ENCODE data around the gene CLDN10. TPM values are rescaled to one million over a fixed set of nuclear protein-coding genes. Genes with fewer than 3 reads are reported as not detected.

Gene CLDN10
- total RNA-seq, 1 experiment from 2014 or later, result 10.5 TPM

- no peak for TF ChIP-seq POLR2AphosphoS5 (IDR thresholded peaks at IDR 0.05; ENCODE audit: low read depth, low read length)
- no peak for TF ChIP-seq CTCF (IDR thresholded peaks at IDR 0.05)
- TF ChIP-seq SIN3A (IDR thresholded peaks at IDR 0.05; ENCODE audit: borderline replicate concordance, insufficient read depth, low read depth, low read length), result no peak
- no peak for TF ChIP-seq REST (IDR thresholded peaks at IDR 0.05; ENCODE audit: insufficient read depth in 1 of 2, low read depth in 2 of 2, low read length in 1 of 2)
- TF ChIP-seq TCF7L2 (IDR thresholded peaks at IDR 0.05; ENCODE audit: low read depth, low read length), result no peak
- H3K9me3 ChIP-seq (ENCODE audit: control insufficient read depth, insufficient read depth, low read depth, low read length), result no peaks in the 10 kb centered on the region
- H3K36me3 ChIP-seq (ENCODE audit: control insufficient read depth, insufficient read depth, low read length), result peaks cover 2% of the 10 kb centered on the region; the same call in 1 of the 2 replicates
- no peaks in the 10 kb centered on the region for H3K27me3 ChIP-seq (ENCODE audit: control insufficient read depth, insufficient read depth, low read length)
- ATAC-seq (no peak), DNase-seq (ENCODE audit: low read depth, low spot score) (no peak)
- H3K4me3 ChIP-seq (ENCODE audit: low read depth in 2 of 2, low read length in 2 of 2), result no peak overlapping the region
- H3K27ac ChIP-seq (ENCODE audit: low read length), result no peak overlapping the region
- POLR2A ChIA-PET, result no interaction called here
- CTCF ChIA-PET, result no interaction called here
- BruUV-seq (replicated peaks), result no TSS peak
- no peaks in the 10 kb centered on the region for H3K4me1 ChIP-seq (ENCODE audit: control insufficient read depth, insufficient read depth, low read length)
- in situ Hi-C loops (cut with HindIII; ENCODE audit: low pct_unique_long_range_greater_than_20kb, low sequenced_read_pairs) (no loop called here), intact Hi-C loops (cut with micrococcal nuclease; ENCODE audit: unreplicated experiment) (no loop called here)
These were observed 36.2 kb downstream of the CLDN10 start for GRCh38 chr13:95588721-95589120.

- intact Hi-C loops (cut with micrococcal nuclease; ENCODE audit: unreplicated experiment), result no loop called here
- no peak overlapping the region for H3K27ac ChIP-seq (ENCODE audit: low read length)
- ATAC-seq (no peak), DNase-seq (ENCODE audit: low read depth, low spot score) (no peak)
- H3K9me3 ChIP-seq (ENCODE audit: control insufficient read depth, insufficient read depth, low read depth, low read length), result no peaks in the 10 kb centered on the region
- in situ Hi-C loops (cut with HindIII; ENCODE audit: low pct_unique_long_range_greater_than_20kb, low sequenced_read_pairs), result no loop called here
- no peak overlapping the region for H3K4me3 ChIP-seq (ENCODE audit: low read depth in 2 of 2, low read length in 2 of 2)
- ChIA-PET POLR2A (no interaction called here), CTCF (no interaction called here)
- H3K4me1 ChIP-seq (ENCODE audit: control insufficient read depth, insufficient read depth, low read length), result no peaks in the 10 kb centered on the region
- H3K27me3 ChIP-seq (ENCODE audit: control insufficient read depth, insufficient read depth, low read length), result no peaks in the 10 kb centered on the region
- H3K36me3 ChIP-seq (ENCODE audit: control insufficient read depth, insufficient read depth, low read length), result no peaks in the 10 kb centered on the region; the same call in 1 of the 2 replicates
- BruUV-seq (replicated peaks), result no TSS peak
- TF ChIP-seq POLR2AphosphoS5 (IDR thresholded peaks at IDR 0.05; ENCODE audit: low read depth, low read length), result no peak
- no peak for TF ChIP-seq SIN3A (IDR thresholded peaks at IDR 0.05; ENCODE audit: borderline replicate concordance, insufficient read depth, low read depth, low read length)
- no peak for TF ChIP-seq REST (IDR thresholded peaks at IDR 0.05; ENCODE audit: insufficient read depth in 1 of 2, low read depth in 2 of 2, low read length in 1 of 2)
- no peak for TF ChIP-seq CTCF (IDR thresholded peaks at IDR 0.05)
- TF ChIP-seq TCF7L2 (IDR thresholded peaks at IDR 0.05; ENCODE audit: low read depth, low read length), result no peak
These were observed 40.9 kb downstream of the CLDN10 start for GRCh38 chr13:95593462-95593861.
